GM21619 (cell line): ENCODE data around the gene DMXL2.
"Not testable (repeated sequence)": the region's sequence is repeated elsewhere in the genome, so short reads cannot be mapped to it uniquely, and the experiment has no call there.

Experiments used
- ATAC-seq: cut with Tn5 transposase; IDR thresholded peaks from one replicate; pipeline ENCODE4 v1.9.1; 2021; ENCODE audit not compliant: unreplicated experiment

The DMXL2 gene

DNA sequence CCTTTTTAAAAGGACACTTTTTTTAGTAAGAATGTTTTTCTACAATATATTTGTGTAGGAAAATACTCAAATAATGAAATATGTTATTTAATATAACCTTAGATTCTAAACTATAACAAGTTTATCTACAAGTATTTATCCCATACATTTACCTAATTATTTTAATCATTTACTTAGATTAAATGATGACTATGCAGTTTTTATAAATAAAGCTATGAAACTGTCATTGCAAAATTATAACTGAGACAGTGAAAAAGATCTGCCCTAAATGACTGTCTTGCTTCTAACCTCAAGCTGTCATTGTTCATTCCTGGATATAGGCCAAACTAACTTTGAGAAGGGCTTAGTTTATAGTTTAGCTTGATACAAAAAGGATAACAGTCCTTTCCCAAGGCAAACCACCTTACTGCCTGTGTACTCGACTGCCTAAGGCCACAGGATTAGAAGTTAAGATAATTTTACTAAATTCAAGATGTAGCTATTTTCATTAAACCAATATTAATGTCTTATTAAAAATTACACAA lies 197.0 kb downstream of the DMXL2 start:
- ATAC-seq, result no peak

DNA sequence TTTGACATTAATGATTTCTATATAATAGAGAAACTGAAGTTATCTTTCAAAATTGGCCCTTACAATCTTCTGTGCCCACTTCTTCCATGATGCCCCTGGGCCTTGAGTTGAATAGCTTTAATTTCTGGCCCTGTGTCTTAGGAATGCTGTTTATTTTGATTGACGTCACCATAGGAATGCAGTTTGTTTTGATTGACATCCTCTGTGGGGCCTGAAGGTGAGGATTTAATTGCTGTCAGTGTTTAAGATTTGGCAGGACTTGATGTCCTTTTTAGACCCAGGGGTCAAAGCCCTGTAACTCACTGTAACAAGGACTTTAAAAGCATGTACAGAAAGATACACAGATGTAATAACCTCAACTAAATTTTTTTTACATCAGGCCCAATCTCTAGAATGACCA lies 197.8 kb downstream of the DMXL2 start:
- ATAC-seq, result no peak

DNA sequence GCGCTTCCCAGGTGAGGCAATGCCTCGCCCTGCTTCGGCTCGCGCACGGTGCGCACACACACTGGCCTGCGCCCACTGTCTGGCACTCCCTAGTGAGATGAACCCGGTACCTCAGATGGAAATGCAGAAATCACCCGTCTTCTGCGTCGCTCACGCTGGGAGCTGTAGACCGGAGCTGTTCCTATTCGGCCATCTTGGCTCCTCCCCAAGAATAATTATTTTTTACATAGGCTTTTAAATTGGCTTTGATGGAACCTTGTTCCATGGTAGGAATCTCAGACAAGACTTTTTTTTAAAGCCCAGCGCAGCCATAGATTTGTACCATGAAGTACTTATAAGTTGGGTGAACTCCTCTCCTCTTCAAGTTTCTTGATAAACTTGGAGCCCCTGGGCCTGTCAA lies 199.5 kb downstream of the DMXL2 start:
- not testable (repeated sequence) for ATAC-seq

DNA sequence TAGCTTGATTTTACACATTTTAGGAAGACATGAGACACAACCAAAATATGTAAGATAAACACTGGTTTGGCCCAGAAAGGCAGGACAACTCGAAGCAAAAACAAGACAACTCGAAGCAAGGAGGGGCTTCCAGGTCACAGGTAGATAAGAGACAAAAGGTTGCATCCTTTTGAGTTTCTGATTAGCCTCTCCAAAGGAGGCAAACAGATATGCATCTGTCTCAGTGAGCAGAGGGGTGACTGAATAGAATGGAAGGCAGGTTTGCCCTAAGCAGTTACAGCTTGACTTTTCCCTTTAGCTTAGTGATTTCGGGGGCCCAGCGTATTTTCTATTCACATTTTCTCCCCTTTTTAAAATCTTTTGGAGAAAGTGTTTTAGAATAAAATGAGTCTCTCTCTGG lies 206.4 kb downstream of the DMXL2 start:
- no peak for ATAC-seq

DNA sequence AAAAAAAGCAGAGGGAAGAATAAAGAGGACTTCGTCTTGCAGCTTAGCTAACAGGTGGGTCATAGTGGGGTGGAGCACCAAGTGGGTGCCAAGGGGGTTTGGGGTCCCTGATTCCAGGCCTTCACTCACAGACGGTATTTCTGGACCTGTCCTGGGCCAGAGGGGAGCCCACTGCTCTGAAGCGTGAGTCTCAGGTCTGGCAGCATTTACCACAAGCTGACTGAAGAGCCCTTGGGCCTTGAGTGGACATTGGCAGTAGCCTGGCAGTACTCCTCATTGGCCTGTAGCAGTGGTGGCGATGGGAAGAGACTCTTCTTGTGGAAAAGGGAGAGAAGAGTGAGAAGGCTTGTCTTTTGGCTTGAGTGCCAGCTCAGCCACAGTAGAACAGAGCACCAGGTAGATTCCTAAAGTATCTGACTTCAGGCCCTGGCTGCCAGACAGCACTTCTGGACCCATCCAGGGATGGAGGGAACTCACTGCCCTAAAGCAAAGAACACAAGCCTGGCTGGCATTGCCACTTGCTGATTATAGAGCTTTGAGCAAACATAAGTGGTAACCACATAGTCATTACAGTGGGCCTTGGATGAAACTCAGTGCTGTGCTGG lies 208.2 kb downstream of the DMXL2 start:
- ATAC-seq, result no peak

DNA sequence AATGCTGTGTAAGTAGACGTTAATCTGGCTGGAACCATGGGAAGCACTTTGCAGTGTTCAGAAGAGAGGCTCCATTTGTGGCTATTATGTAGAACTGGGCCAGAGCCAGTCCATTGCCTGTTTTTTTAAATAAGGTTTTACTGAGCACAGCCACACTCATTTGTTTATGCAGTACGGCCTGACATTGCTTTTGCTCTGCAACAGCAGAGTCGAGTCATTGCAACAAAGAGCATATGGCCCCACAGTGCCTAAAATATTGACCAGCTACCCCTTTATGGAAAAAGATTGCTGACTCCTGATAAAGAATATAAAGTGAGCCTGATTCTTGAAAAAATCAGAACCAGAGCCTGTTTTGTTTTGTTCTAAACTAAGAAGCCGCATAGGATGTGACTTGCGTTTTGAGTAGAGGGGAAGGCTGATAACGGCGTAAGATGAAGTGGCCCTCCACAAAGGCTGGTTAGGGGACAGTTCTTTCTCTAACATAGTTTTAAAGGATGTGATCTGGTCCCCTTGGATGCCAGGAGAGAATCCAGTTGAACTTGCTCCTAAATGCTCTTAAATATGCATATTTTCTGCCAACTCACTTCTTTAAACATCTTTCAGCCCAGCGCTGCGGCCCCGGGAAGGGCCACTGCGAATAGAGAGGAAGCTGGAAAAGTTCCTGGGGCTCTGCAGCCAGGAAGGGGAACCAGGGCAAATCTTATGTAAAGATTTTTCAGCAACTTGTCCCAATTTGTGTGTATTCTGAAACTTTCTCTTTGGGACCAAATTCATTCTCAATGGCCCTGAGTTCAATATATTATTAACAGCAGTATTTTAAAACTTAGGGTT lies 216.7 kb downstream of the DMXL2 start:
- no peak for ATAC-seq

DNA sequence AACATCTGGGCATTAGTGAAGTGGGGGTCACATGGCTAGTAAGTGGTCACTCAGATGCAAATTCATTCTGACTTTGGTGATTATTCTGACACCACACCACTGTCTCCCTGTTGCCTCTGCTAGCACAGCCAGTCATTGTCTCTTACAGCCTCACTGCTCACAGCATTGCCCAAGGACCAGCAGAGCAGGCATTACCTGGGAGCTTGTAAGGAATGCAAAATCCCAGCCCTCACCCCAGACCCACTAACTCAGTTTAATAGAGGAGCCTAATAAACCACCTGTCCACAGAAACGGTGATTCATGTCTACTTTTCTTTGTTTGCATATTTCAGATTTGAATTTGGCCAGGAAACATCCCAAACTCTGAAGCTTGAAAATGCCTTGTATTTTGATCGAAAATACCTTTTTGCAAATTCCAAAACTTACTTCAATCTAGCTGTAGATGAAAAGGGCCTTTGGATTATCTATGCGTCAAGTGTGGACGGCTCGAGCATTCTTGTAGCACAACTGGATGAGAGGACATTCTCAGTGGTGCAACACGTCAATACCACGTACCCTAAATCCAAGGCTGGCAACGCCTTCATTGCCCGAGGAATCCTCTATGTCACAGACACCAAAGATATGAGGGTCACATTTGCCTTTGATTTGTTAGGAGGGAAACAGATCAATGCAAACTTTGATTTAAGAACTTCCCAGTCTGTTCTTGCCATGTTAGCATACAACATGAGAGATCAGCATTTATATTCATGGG lies 218.4 kb downstream of the DMXL2 start:
- ATAC-seq, result no peak

DNA sequence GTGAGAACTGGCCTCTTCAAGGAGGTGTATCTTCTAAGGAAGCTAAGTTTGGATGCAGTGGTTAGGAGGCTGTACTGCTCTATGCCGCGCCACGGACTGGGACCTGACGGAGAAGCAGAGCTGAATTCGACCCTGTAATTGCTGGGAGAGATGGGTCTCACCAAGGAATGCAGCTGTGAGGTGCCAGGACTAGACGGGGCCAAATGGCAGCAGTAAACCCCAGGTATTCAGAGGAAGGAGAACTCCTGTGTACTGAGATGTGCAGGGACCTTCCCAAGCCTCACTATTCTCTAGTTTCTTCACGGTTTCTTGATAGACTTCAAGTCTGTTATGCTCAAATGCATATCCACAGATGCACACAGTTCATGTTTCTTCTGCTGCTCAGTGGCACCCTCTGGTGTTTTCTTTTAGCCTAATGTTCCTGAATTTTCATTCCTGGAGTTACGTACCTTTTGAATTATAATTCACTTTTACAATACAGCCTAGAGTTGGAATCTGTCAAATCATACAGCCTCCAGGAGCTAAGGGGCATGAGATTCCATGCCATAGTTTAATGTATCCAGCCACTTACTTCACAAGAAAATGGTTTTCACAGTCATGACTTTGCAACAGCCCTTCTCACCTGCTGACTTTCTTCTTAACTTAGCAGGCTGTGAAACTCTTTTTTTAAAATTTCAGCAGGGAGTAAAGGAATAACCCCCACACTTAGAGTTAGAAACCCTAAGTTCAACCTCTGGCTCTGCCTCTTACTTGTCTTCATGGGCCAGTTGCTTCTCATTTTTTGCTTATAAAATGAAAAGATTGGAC lies 219.3 kb downstream of the DMXL2 start:
- ATAC-seq, result no peak

DNA sequence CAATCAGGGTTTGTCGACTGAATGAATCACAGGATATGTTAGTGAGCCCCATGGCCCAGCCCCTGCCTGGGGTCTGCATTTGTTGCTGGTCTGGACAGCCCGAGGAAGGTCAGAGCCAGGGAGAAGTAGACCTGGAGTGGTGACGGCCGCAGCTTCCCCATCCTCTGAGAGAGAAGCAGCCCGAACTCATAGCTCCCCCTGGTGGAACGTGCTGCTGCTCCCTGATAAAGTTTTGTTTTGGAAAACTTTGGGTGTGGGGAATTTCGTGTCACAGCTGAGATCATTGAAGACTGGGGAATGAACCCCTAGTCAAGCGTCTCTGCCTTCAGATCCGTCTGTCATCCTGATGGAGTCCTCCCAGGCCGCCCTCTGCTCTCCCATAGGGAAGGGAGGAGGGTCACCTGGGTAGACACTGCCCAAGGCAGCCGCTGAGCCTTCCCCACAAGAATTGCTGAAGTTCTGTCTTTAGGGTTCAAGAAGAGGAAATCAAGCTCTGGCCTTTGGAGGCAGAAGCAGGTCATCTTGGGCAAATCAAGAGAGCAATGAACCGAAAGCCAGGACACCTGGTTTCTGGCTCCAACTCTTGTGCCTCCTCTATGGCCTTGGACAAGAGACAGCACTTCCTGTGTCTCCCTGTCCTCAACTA lies 220.6 kb downstream of the DMXL2 start:
- no peak for ATAC-seq

DNA sequence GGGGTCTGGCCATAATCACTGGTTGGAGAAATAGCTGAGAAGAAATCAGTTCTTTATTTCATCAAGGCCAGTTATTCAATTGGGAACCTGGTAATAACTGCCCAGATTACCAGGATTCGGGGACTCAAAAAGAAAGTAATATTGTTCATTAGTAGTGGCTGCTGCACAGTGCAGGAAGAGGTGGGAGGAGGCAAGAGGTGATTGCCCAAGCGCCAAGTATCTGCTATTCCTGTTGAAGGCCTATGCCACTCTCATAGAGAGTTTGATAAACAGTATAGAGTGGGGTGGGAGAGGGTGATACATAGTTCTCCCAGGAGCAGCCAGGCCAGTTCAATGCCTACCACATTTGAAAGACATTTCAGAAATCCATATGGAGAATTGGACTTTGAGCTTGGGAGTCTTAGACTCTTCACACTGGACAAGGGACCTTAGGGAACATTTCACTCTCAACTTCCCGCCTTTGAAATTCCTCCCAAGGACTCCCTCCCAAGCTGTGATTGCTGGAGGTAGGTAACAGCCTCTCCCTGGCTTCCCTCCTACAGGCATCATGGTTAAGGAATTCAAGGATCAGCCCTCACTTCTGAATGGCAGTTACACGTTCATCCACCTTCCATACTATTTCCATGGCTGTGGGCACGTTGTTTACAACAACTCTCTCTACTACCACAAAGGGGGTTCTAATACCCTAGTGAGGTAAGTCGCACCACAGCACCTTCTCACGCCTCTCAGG lies 221.4 kb downstream of the DMXL2 start:
- no peak for ATAC-seq

DNA sequence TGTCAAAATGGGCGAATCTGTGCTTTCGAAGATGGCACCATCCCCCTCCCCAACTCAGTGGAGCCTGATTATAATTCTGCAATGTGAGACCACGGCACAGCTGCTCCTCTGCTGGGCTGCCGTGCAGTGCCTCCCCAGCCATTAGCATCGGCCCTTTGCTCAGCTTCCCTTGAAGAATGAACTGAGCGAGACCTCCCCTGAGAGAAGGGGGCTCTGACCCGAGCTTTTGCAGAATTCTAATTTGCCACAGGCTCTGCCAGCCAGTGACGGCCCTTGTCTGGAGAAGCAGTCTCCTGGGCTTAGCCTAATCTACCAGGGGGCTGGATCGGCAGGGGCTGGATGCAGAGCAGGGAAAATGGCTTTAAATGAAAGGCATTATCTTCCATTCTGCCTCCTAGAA lies 223.9 kb downstream of the DMXL2 start:
- ATAC-seq, result no peak
